Psoas muscle (tissue), 8 donors: ENCODE data around the gene DOCK11. TPM values are rescaled to one million over a fixed set of nuclear protein-coding genes. Genes with fewer than 3 reads are reported as not detected.

Experiments
- ATAC-seq, 4 donors: fragments of 200-7000 bp; cut with Tn5 transposase; one replicate each; pipeline ENCODE4 v1.9.1; 2020; ENCODE audit warnings: moderate library complexity in 3 of 4, mild to moderate bottlenecking in 2 of 4
- DNase-seq, 2 donors: peaks; one replicate each; pipeline ENCODE4 v3.0.0-alpha.2; 2020
- H3K27ac ChIP-seq: fragments of 200-600 bp; one replicate; pipeline ENCODE4 v1.8.0; 2022
- H3K27me3 ChIP-seq, 3 donors: fragments of 200-600 bp in 1 of 3; one replicate each; pipeline versions ENCODE4 v1.6.1 to v1.8.0; 2013 to 2022; ENCODE audit warnings: low read length in 2 of 3, mild to moderate bottlenecking in 2 of 3, moderate library complexity in 1 of 3; ENCODE audit not compliant: insufficient read depth in 3 of 3
- H3K36me3 ChIP-seq, 2 donors: fragments of 200-600 bp in 1 of 2; one replicate each; pipeline versions ENCODE4 v1.6.1 to v1.8.0; 2013 to 2022; ENCODE audit warnings: low read depth in 1 of 2, mild to moderate bottlenecking in 1 of 2, moderate library complexity in 1 of 2; ENCODE audit not compliant: insufficient read depth in 1 of 2
- H3K4me1 ChIP-seq: fragments of 200-600 bp; one replicate; pipeline ENCODE4 v1.8.0; 2022
- H3K4me3 ChIP-seq: fragments of 200-600 bp; one replicate; pipeline ENCODE4 v1.8.0; 2022; ENCODE audit warnings: mild to moderate bottlenecking
- H3K9me3 ChIP-seq: fragments of 200-600 bp; one replicate; pipeline ENCODE4 v1.8.0; 2022
- WGBS, 3 donors: extraction: QIAGEN DNeasy Blood & Tissue Kit; methylation state at CpG; one replicate each; pipeline versions ENCODE4 v1.1.6 to v1.1.7; 2013; 5-methylcytosine and 5-hydroxymethylcytosine counted together
- intact Hi-C, 2 donors: fragments of 100-400 bp; cut with DNase I; formaldehyde crosslinking; loops; one replicate each; pipeline versions ENCODE4 v1.11.0 to v1.14.2; 2022
- polyA plus RNA-seq, 3 donors: library from polyadenylated mRNA; stranded (reverse); fragments of 200-250 nt; gene quantifications; one replicate each; pipeline ENCODE4 v1.2.3, GENCODE V29; 2013
- total RNA-seq, 4 donors: library from RNA; stranded (reverse); fragmentation: NEBNext Ultra II Directional in 2 of 4; extraction: Animal tissue kit (Norgen Biotek cat#: 25700) in 2 of 4; gene quantifications; one replicate each; pipeline versions ENCODE4 v1.2.1 to v1.2.4, GENCODE V29; 2021 to 2023
- TF ChIP-seq, protein P1 (sequence below): fragments of 200-600 bp; IDR thresholded peaks from one replicate; pipeline ENCODE4 v1.8.0; 2022; ENCODE audit warnings: antibody characterized with exemption
- donor health status: healthy with polysubstance abuse.
- donor health status: DM: no; HTN: no; CAD: no; lungs with moderate emphysema.
- donor health status: Bipolar disorder and iron deficiency.
- donor health status: healthy.
- donor health status: DM: yes; HTN: yes; CAD: no.
- donor health status: DM: no; HTN: no; CAD: no.
- donor health status: DM: no; HTN: no; CAD: no.
- donor health status: DM: yes; HTN: yes; CAD: no.

The DOCK11 gene
- total and polyA plus RNA-seq, 7 donors: 1.6 to 4.4 (median 1.9) TPM

DNA sequence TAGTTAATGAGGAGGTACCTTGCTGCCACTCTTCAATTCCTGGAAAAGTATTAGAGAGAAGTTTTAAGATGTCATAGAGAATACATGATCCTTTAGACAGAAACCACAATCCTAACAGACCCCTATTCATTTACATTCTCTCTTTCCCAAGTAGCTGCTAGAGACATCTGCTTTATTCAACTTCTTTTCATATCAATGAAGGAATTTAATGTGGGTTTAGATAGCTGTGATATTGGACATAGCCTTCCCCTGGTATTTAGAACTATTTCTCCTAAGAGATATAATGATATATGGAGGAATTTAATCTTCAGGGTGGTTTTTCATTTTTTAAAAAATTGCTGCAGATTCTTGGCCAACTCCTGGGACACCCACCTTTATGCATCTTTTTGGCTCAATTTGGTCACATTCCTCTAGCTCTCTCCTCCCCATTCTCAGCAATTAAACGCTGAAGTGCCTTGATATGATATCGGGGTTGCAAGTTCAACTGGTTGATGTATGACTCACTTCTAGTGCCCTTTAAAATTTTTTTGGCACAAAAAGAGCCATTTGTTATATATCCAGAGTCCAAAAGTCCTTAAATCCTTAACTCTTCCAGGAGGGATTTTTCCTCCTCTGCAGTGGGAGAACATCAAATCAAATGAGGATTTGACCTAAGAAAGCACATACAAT, 57.6 kb downstream of the DOCK11 start:
- ATAC-seq: no peak
- intact Hi-C loops: no loop called here
- TF ChIP-seq, protein P1, sequence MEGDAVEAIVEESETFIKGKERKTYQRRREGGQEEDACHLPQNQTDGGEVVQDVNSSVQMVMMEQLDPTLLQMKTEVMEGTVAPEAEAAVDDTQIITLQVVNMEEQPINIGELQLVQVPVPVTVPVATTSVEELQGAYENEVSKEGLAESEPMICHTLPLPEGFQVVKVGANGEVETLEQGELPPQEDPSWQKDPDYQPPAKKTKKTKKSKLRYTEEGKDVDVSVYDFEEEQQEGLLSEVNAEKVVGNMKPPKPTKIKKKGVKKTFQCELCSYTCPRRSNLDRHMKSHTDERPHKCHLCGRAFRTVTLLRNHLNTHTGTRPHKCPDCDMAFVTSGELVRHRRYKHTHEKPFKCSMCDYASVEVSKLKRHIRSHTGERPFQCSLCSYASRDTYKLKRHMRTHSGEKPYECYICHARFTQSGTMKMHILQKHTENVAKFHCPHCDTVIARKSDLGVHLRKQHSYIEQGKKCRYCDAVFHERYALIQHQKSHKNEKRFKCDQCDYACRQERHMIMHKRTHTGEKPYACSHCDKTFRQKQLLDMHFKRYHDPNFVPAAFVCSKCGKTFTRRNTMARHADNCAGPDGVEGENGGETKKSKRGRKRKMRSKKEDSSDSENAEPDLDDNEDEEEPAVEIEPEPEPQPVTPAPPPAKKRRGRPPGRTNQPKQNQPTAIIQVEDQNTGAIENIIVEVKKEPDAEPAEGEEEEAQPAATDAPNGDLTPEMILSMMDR: no peak

GRCh38 chrX:118554511-118554910, 58.9 kb downstream of the DOCK11 start:
- Histone ChIP-seq H3K27ac (no peak overlapping the region), H3K36me3 (no peaks in the 10 kb centered on the region), H3K27me3 (no peaks in the 10 kb centered on the region), H3K4me1 (no peaks in the 10 kb centered on the region), H3K9me3 (no peaks in the 10 kb centered on the region), H3K4me3 (no peak overlapping the region)
- 87 to 100% (median 98%) methylated on average over 2 of the region's 2 CpGs for whole genome bisulfite sequencing, 3 donors
- ATAC-seq (no peak), DNase-seq (no peak)
- intact Hi-C loops: no loop called here
- TF ChIP-seq, protein P1: no peak

More for the DNA sequence above, 57.6 kb downstream of the DOCK11 start:
- no peaks in the 10 kb centered on the region for H3K9me3 ChIP-seq
- no peak overlapping the region for H3K27ac ChIP-seq
- H3K4me1 ChIP-seq: no peaks in the 10 kb centered on the region
- no peak overlapping the region for H3K4me3 ChIP-seq
- 27 to 64% (median 51%) methylated on average over 2 of the region's 2 CpGs for WGBS, 3 donors
- no peak for DNase-seq
- H3K27me3 ChIP-seq: no peaks in the 10 kb centered on the region
- no peaks in the 10 kb centered on the region for H3K36me3 ChIP-seq

GRCh38 chrX:118558926-118559325, 63.3 kb downstream of the DOCK11 start:
- Histone ChIP-seq H3K9me3 (no peaks in the 10 kb centered on the region), H3K27me3 (no peaks in the 10 kb centered on the region), H3K27ac (no peak overlapping the region), H3K4me1 (no peaks in the 10 kb centered on the region), H3K36me3 (no peaks in the 10 kb centered on the region), H3K4me3 (no peak overlapping the region)
- no peak for ATAC-seq
- TF ChIP-seq, protein P1: no peak
- intact Hi-C loops: no loop called here
- DNase-seq: no peak

- TF ChIP-seq, protein P1: no peak
- no peaks in the 10 kb centered on the region for H3K9me3 ChIP-seq
- no peak overlapping the region for H3K27ac ChIP-seq
- no peak for ATAC-seq
- H3K4me1 ChIP-seq: no peaks in the 10 kb centered on the region
- H3K36me3 ChIP-seq: no peaks in the 10 kb centered on the region
- WGBS, 3 donors: 17 to 27% (median 23%) methylated on average over 1 of the region's 1 CpG
- intact Hi-C loops: no loop called here
- no peaks in the 10 kb centered on the region for H3K27me3 ChIP-seq
- no peak overlapping the region for H3K4me3 ChIP-seq
- no peak for DNase-seq
Observed at GRCh38 chrX:118560489-118560888, 64.9 kb downstream of the DOCK11 start.
